GM15510 (cell line): ENCODE data around the gene NUDT3.

Source experiments
- POLR2A ChIP-seq: IDR thresholded peaks from 3 replicates; pipeline ENCODE4 v1.6.1; 2011; ENCODE audit warnings: borderline replicate concordance; ENCODE audit not compliant: insufficient read length; ENCODE audit errors: extremely low read depth

NUDT3 gene

GRCh38 chr6:34318499-34319470, 73.7 kb downstream of the NUDT3 start:
- no peak for TF ChIP-seq POLR2A

GRCh38 chr6:34317882-34318498, 74.5 kb downstream of the NUDT3 start:
- no peak for TF ChIP-seq POLR2A

GRCh38 chr6:34317172-34317477, 75.3 kb downstream of the NUDT3 start:
- no peak for TF ChIP-seq POLR2A

GRCh38 chr6:34316431-34317171, 75.9 kb downstream of the NUDT3 start:
- TF ChIP-seq POLR2A, result no peak

DNA sequence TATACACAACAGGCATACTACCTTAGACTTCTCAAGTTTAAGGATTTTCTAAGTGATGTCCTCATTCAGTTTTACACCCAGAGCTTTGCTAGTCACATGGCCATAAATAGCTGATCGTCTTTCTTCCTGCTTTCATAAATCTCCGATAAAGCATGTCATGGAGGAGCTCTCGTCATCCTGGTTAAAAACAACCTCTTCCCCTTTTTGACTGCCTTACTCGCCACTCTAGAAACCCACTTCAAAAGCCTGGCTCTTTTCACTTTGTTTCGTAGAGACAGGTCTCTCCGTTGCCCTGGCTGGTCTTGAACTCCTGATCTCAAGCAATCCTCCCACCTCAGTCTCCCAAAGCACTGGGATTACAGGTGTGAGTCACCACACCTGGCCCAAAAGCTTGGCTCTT, 76.7 kb downstream of the NUDT3 start:
- TF ChIP-seq POLR2A, result no peak

DNA sequence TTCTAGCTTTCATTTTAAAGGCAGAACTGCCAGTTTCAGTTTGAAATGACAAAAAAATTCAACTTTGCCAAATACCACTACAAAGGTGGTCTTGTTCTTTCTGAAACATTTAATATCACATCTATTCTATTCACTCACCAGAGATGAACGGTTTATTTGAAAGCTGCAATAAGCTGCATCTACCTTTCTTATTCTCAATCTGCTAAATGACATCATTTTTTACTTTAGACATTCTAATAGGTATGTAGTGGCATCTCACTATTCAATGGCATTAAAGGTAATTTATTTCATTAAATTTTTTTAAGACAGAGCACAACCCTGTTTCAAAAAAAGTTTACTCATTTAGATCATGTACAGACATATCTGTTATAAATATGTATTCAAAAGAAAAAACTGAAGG, 77.2 kb downstream of the NUDT3 start:
- TF ChIP-seq POLR2A, result no peak

- no peak for TF ChIP-seq POLR2A
These were observed 80.2 kb downstream of the NUDT3 start for GRCh38 chr6:34312259-34312658.

DNA sequence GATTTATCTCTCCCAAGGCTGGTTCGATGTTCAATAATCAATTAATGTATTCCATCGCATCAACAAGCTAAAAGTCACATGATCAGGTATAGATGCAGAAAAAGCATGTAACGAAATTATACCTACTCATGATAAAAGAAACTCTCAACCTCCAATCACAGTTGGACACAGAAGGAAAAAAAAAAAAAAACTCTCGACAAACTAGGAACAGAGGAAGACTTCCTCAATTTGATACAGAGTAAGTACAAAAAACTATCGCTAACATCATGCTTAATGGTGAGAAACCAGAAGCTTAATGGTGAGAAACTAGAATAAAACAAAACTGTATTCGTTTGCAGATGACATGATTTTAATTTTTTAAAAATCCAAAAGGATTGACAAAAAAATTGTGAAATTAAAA, 81.7 kb downstream of the NUDT3 start:
- no peak for TF ChIP-seq POLR2A

GRCh38 chr6:34308483-34308882, 84.0 kb downstream of the NUDT3 start:
- no peak for TF ChIP-seq POLR2A

DNA sequence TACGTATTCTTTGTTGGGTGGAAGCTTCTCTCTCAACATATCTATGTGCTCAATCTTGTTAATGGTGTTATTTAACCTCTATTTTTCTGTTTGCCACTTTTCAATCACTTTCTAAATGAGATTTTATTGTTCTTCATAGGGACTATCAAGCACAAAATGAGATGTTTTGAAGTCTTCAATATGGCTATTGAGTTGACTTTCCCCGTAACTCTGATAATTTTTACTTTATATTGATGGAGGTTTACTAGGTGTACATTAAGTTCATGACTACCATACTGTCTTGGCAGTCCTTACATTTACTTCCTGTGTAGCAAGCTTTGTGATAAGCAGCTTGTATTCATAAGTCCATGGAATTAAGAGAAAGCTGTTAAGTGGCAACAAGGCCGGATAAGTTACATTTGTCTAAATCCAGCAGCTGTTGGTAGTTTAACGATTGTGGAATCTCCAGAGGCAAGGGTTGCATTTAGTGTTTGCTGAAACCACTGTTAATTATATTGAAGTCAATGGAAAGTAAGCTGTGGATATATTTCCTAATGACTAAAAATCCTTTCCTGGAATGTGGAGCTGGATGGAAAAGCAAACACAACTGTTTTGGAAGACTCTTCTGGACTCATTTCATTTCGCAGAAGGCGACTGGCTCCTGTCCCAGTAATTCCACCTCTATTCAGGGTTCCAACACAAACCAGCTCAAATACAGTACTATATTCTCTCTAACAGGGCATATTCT, 86.3 kb downstream of the NUDT3 start:
- no peak for TF ChIP-seq POLR2A

- no peak for TF ChIP-seq POLR2A
These were observed 87.0 kb downstream of the NUDT3 start for GRCh38 chr6:34305497-34305896.

GRCh38 chr6:34304164-34304563, 88.3 kb downstream of the NUDT3 start:
- no peak for TF ChIP-seq POLR2A

- no peak for TF ChIP-seq POLR2A
These were observed 89.5 kb downstream of the NUDT3 start for GRCh38 chr6:34302929-34303328.

DNA sequence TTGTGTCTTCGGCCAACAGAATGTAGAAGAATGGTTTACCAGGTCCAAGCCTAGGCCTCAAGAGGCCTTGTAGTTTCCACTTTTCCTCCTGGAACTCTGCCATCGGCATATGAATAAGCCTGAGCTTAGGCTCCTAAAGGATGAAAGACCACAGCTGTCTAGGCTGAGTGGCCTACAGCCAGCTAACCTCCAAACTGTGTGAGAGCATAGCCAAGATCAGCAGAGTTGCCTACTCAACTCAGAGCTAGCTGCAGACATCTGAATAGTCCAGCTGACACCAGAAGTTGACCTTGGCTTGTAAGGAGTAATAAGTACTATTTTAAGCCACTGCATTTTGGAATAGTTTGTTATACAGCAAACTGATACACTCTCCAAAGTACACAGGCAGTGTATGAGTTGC, 91.1 kb downstream of the NUDT3 start:
- TF ChIP-seq POLR2A, result no peak

- TF ChIP-seq POLR2A, result no peak
These were observed 92.1 kb downstream of the NUDT3 start for GRCh38 chr6:34300332-34300751.
